GM12891 (cell line): Measurements from ENCODE around the gene CPM.

ENCODE experiments used
- PAX5 ChIP-seq: IDR thresholded peaks from 2 replicates; pipeline ENCODE4 v1.6.1; 2011; ENCODE audit warnings: low read length, moderate library complexity, mild to moderate bottlenecking; ENCODE audit not compliant: insufficient read depth, severe bottlenecking
- POLR2A ChIP-seq: IDR thresholded peaks from 2 replicates; pipeline ENCODE4 v1.6.1; 2011; ENCODE audit warnings: low read depth, low read length, control low read depth
- POLR2AphosphoS5 ChIP-seq: IDR thresholded peaks from 2 replicates; pipeline ENCODE4 v1.6.1; 2011; ENCODE audit warnings: low read depth, low read length, control low read depth
- POU2F2 ChIP-seq: IDR thresholded peaks from 2 replicates; pipeline ENCODE4 v1.6.1; 2011; ENCODE audit warnings: low read depth, mild to moderate bottlenecking, control low read depth, low read length, moderate library complexity
- SPI1 ChIP-seq: IDR thresholded peaks from 2 replicates; pipeline ENCODE4 v1.6.1; 2011; ENCODE audit warnings: low read depth, low read length, control low read depth
- TAF1 ChIP-seq: IDR thresholded peaks from 2 replicates; pipeline ENCODE4 v1.6.1; 2011; ENCODE audit warnings: low read depth, low read length, control low read depth

GRCh38 chr12:68855111-68855510 lies 77.9 kb downstream of the CPM start:
- TF ChIP-seq POLR2A (no peak), POLR2AphosphoS5 (no peak; the same call in 1 of the 2 replicates), TAF1 (no peak), PAX5 (no peak), SPI1 (no peak), POU2F2 (no peak)
